Naive thymus-derived CD8-positive, alpha-beta T cell (primary cell): ENCODE data around the gene KCNK10. TPM values are rescaled to one million over a fixed set of nuclear protein-coding genes. Genes with fewer than 3 reads are reported as not detected.

ENCODE experiments used
- ATAC-seq, 2 donors: fragments of 150-1000 bp; cut with Tn5 transposase in 1 of 2; sonication (Bioruptor Pico), chemical (Tn5 transposase) in 1 of 2; 1 replicate in 1 of 2; 2 replicates in 1 of 2; pipeline ENCODE4 v1.10.0; 2021; ENCODE audit warnings: mild to moderate bottlenecking in 2 of 2, moderate library complexity in 2 of 2
- POLR2A ChIA-PET: fragments of 350-600 bp; sonication (Branson Sonifier 250); formaldehyde crosslinking; loops from one replicate; lab custom pipeline; 2021; ENCODE audit warnings: antibody characterized with exemption; lab: Charles Lee
- DNase-seq, 10 donors: peaks; one replicate each; pipeline versions ENCODE4 v3.0.0 to v3.0.0-alpha.2; 2020 to 2022
- H3K27ac Mint-ChIP-seq, 10 donors: one replicate each; pipeline ENCODE4 v1.8.0; 2020 to 2022; ENCODE audit warnings: mild to moderate bottlenecking in 10 of 10, mixed read lengths in 10 of 10, moderate library complexity in 4 of 10, inconsistent platforms in 1 of 10
- H3K27me3 Mint-ChIP-seq, 5 donors: one replicate each; pipeline ENCODE4 v1.8.0; 2021 to 2022; ENCODE audit warnings: mixed read lengths in 5 of 5
- H3K36me3 Mint-ChIP-seq, 3 donors: one replicate each; pipeline ENCODE4 v1.8.0; 2020 to 2022; ENCODE audit warnings: mixed read lengths in 3 of 3, mild to moderate bottlenecking in 2 of 3, inconsistent platforms in 1 of 3
- H3K4me1 Mint-ChIP-seq, 4 donors: one replicate each; pipeline ENCODE4 v1.8.0; 2021 to 2022; ENCODE audit warnings: mixed read lengths in 4 of 4
- H3K4me3 Mint-ChIP-seq, 10 donors: one replicate each; pipeline ENCODE4 v1.8.0; 2020 to 2022; ENCODE audit warnings: mild to moderate bottlenecking in 10 of 10, mixed read lengths in 10 of 10, moderate library complexity in 6 of 10, inconsistent platforms in 1 of 10
- H3K9me3 Mint-ChIP-seq, 9 donors: one replicate each; pipeline ENCODE4 v1.8.0; 2020 to 2022; ENCODE audit warnings: mixed read lengths in 9 of 9, mild to moderate bottlenecking in 3 of 9, inconsistent platforms in 1 of 9, moderate library complexity in 1 of 9
- polyA plus RNA-seq, 3 donors: library from polyadenylated mRNA; unstranded; fragments of 300-500 nt; fragmentation: Illumina TruSeq; gene quantifications; one replicate each; pipeline ENCODE4 v1.2.3, GENCODE V29; 2021
- total RNA-seq, 8 experiments: library from RNA in 2 of 8; stranded (reverse) in 2 of 8; gene quantifications; one replicate each; pipeline ENCODE4 v1.2.3 and lab custom pipeline; 2021 to 2026

The KCNK10 gene
- total and polyA plus RNA-seq, 5 experiments from 2014 or later = not detected

DNA sequence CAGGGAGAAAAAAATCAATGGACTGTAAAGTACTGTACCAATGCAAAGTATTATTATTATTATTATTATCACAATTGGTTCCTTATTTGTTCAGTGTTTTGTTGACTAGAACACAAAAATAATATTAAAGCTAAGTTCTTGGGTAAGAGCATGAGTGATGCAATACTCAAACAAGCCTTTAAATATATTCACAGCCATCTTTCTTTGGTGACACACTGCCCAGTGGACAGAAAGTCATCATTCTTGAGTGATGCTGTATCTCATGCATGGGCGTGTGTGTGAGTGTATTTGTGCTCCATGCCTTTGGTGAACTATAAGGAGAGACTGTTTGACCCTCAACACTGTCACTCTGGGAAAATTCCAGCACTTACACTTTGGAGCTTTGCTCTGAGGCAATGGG, 93.6 kb downstream of the KCNK10 start:
- Mint-ChIP-seq H3K9me3 (peaks cover 0 to 3% (median 0%) of the 10 kb centered on the region in 9 donors), H3K27ac (no peak overlapping the region), H3K36me3 (peaks cover 0 to 9% (median 0%) of the 10 kb centered on the region in 3 donors), H3K27me3 (peaks cover 5 to 28% (median 12%) of the 10 kb centered on the region in 5 donors), H3K4me3 (no peak overlapping the region), H3K4me1 (no peaks in the 10 kb centered on the region)
- ATAC-seq = no peak
- POLR2A ChIA-PET = no interaction called here
- DNase-seq = no peak

- H3K4me1 Mint-ChIP-seq = no peaks in the 10 kb centered on the region
- no peak overlapping the region for H3K27ac Mint-ChIP-seq
- peaks cover 0 to 9% (median 0%) of the 10 kb centered on the region in 3 donors for H3K36me3 Mint-ChIP-seq
- peaks cover 0 to 8% (median 1%) of the 10 kb centered on the region in 9 donors for H3K9me3 Mint-ChIP-seq
- DNase-seq (no peak), ATAC-seq (no peak)
- H3K27me3 Mint-ChIP-seq = peaks cover 5 to 27% (median 10%) of the 10 kb centered on the region in 5 donors
- POLR2A ChIA-PET = no interaction called here
- no peak overlapping the region for H3K4me3 Mint-ChIP-seq
These were observed 94.4 kb downstream of the KCNK10 start for GRCh38 chr14:88228522-88229236.

DNA sequence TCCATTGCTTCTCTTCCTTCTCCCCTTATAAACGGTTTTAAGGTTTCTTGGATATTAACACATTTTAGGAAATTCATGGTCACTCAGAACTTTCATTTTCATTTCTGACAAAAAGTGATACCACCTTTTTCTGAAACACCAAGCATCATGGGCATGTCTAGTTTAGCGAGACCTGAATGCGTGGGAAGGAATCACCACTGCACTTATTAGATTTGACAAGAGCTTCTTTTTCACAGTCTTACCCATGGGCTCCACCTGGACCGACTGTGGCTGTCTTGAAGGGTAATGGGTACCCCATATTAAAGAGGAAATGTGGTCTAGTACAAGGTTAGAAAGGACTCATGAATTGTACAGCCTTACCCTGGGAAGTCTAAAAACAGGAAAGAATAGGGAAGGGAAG, 95.4 kb downstream of the KCNK10 start:
- POLR2A ChIA-PET = no interaction called here
- peaks cover 3 to 18% (median 10%) of the 10 kb centered on the region in 9 donors for H3K9me3 Mint-ChIP-seq
- H3K27me3 Mint-ChIP-seq = peaks cover 5 to 22% (median 11%) of the 10 kb centered on the region in 5 donors
- no peak overlapping the region for H3K4me3 Mint-ChIP-seq
- no peaks in the 10 kb centered on the region for H3K4me1 Mint-ChIP-seq
- peaks cover 0 to 18% (median 0%) of the 10 kb centered on the region in 3 donors for H3K36me3 Mint-ChIP-seq
- ATAC-seq (no peak), DNase-seq (no peak)
- no peak overlapping the region for H3K27ac Mint-ChIP-seq

GRCh38 chr14:88225721-88226120, 97.3 kb downstream of the KCNK10 start:
- Mint-ChIP-seq H3K4me3 (no peak overlapping the region), H3K36me3 (peaks cover 0 to 34% (median 4%) of the 10 kb centered on the region in 3 donors), H3K4me1 (no peaks in the 10 kb centered on the region), H3K27ac (no peak overlapping the region), H3K9me3 (peaks cover 13 to 36% (median 24%) of the 10 kb centered on the region in 9 donors), H3K27me3 (peaks cover 5 to 22% (median 11%) of the 10 kb centered on the region in 5 donors)
- POLR2A ChIA-PET = no interaction called here
- no peak for DNase-seq
- ATAC-seq = no peak

DNA sequence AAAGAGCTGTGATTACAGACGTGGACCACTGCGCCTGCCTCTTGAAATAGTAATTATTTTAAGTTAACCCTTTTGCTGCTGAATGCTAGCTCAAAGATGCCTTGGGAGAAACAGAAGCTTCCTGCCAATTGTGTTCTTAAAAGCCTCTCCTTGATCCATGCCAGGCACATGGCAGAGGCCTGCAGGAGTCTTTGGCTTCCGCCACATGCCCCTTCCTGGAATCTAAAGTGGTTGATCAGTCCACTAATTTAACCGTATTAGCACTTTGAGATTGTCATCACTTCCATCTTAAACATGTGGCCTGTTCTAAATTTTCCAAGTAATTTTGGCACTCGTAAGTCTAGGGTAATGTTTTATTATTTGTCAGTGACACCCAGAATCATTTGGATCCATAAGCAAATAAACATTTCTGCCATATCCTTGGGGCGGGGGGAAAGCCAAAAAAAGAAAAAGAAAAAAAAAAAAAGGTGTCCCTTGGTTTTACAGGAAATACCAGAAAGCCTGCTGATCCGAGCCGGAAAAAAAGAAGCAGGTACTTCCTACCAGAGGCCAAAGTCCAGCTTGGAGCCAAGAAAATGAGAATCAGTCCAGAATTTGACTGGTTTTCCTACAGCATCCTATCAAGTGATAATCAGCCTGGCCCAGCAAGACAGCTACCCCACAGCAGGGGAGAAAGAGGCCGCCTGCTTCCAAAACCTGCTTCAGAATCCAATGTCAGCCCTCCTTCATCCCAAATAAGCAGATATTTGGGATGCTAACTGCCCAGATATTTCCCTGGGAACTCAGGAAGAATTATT, 104.8 kb downstream of the KCNK10 start:
- H3K4me1 Mint-ChIP-seq = no peaks in the 10 kb centered on the region
- DNase-seq (no peak), ATAC-seq (no peak)
- H3K36me3 Mint-ChIP-seq = peaks cover 0 to 22% (median 4%) of the 10 kb centered on the region in 3 donors
- POLR2A ChIA-PET = no interaction called here
- no peak overlapping the region for H3K4me3 Mint-ChIP-seq
- H3K27me3 Mint-ChIP-seq = peaks cover 0 to 17% (median 4%) of the 10 kb centered on the region in 5 donors
- H3K27ac Mint-ChIP-seq = no peak overlapping the region
- H3K9me3 Mint-ChIP-seq = peaks cover 12 to 35% (median 18%) of the 10 kb centered on the region in 9 donors

DNA sequence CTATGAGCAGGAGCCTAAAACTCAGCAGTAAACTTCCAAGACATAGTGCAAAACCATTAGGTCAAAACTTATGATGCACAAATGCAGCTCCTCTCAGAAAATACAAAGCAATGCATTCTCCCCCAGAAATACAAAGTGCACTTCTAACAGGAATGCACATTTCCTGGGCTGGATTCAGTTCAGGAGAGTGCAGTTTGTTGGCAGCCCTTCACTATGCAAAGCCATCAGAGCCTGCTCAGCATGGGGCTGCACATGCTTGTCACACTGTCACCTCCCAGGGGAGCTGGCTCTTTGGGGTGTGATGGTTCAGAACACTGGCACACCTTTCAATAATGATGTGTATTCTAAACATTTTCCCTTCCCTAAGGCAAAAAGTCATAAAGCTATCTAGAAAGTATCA, 110.4 kb downstream of the KCNK10 start:
- POLR2A ChIA-PET = no interaction called here
- H3K36me3 Mint-ChIP-seq = no peaks in the 10 kb centered on the region
- no peaks in the 10 kb centered on the region for H3K4me1 Mint-ChIP-seq

GRCh38 chr14:88210426-88210825, 112.6 kb downstream of the KCNK10 start:
- H3K9me3 Mint-ChIP-seq = no peaks in the 10 kb centered on the region
- H3K27me3 Mint-ChIP-seq = peaks cover 14 to 44% (median 22%) of the 10 kb centered on the region in 5 donors
- H3K4me3 Mint-ChIP-seq = no peak overlapping the region
- POLR2A ChIA-PET = no interaction called here
- H3K27ac Mint-ChIP-seq = no peak overlapping the region
- ATAC-seq (no peak), DNase-seq (no peak)
- no peaks in the 10 kb centered on the region for H3K4me1 Mint-ChIP-seq
- H3K36me3 Mint-ChIP-seq = no peaks in the 10 kb centered on the region

More for the DNA sequence above, 110.4 kb downstream of the KCNK10 start:
- H3K27me3 Mint-ChIP-seq = peaks cover 14 to 37% (median 18%) of the 10 kb centered on the region in 5 donors
- no peak overlapping the region for H3K4me3 Mint-ChIP-seq
- H3K9me3 Mint-ChIP-seq = no peaks in the 10 kb centered on the region
- DNase-seq (no peak), ATAC-seq (no peak)
- H3K27ac Mint-ChIP-seq = no peak overlapping the region

DNA sequence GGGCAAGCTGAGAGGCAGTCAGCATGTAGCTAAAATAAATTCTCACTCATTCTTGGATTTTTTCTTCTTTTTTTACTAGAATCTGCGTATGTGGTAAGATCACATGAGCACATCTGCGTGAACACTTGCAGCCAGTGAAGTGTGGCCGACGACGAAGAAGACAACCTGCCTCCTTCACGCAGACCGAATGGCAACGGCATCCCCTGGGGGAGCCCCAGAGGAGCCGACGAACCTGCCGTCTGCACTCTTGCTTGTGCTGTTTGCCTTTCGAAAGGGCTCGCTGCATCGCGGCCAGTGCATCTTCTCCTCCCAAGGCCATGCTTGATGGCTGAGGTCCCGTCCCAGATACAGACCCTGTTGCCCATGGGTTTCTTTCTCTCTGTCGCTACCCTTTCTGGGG, 113.8 kb downstream of the KCNK10 start:
- POLR2A ChIA-PET = no interaction called here
- H3K36me3 Mint-ChIP-seq = no peaks in the 10 kb centered on the region
- H3K9me3 Mint-ChIP-seq = no peaks in the 10 kb centered on the region
- no peaks in the 10 kb centered on the region for H3K4me1 Mint-ChIP-seq
- no peak overlapping the region for H3K4me3 Mint-ChIP-seq
- no peak for ATAC-seq
- no peak for DNase-seq
- no peak overlapping the region for H3K27ac Mint-ChIP-seq
- peaks cover 16 to 44% (median 25%) of the 10 kb centered on the region in 5 donors for H3K27me3 Mint-ChIP-seq

DNA sequence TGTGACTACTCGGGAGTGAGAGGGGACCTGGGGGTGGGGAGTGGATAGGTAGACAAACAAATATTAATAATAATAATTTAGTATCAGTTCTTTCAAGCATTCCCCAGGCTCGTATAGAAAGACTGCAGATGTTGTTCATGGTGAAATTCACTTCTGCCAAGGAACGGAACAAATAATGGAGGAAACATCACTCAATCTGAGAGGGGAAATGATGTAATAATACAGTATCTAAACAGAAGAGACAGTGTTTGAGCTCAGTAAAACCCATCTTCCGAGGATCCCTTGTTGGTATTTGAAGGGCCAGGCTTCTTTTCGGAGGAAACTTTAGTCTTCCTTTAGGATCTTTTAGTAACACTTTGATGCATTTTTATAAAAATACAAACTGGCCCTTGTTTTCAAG, 114.2 kb downstream of the KCNK10 start:
- no peaks in the 10 kb centered on the region for H3K4me1 Mint-ChIP-seq
- POLR2A ChIA-PET = no interaction called here
- no peak for DNase-seq
- H3K27ac Mint-ChIP-seq = no peak overlapping the region
- H3K4me3 Mint-ChIP-seq = no peak overlapping the region
- H3K36me3 Mint-ChIP-seq = no peaks in the 10 kb centered on the region
- ATAC-seq = no peak
- peaks cover 16 to 46% (median 25%) of the 10 kb centered on the region in 5 donors for H3K27me3 Mint-ChIP-seq
- no peaks in the 10 kb centered on the region for H3K9me3 Mint-ChIP-seq

- DNase-seq (no peak), ATAC-seq (no peak)
- H3K27ac Mint-ChIP-seq = no peak overlapping the region
- H3K36me3 Mint-ChIP-seq = no peaks in the 10 kb centered on the region
- H3K9me3 Mint-ChIP-seq = no peaks in the 10 kb centered on the region
- POLR2A ChIA-PET = no interaction called here
- peaks cover 12 to 26% (median 22%) of the 10 kb centered on the region in 5 donors for H3K27me3 Mint-ChIP-seq
- no peak overlapping the region for H3K4me3 Mint-ChIP-seq
- H3K4me1 Mint-ChIP-seq = no peaks in the 10 kb centered on the region
These were observed 118.8 kb downstream of the KCNK10 start for GRCh38 chr14:88204221-88204620.

- Mint-ChIP-seq H3K4me1 (no peaks in the 10 kb centered on the region), H3K4me3 (no peak overlapping the region), H3K27me3 (peaks cover 15 to 22% (median 20%) of the 10 kb centered on the region in 5 donors), H3K27ac (no peak overlapping the region), H3K9me3 (no peaks in the 10 kb centered on the region), H3K36me3 (no peaks in the 10 kb centered on the region)
- POLR2A ChIA-PET = no interaction called here
- ATAC-seq = no peak
- no peak for DNase-seq
These were observed 119.8 kb downstream of the KCNK10 start for GRCh38 chr14:88203291-88203690.

DNA sequence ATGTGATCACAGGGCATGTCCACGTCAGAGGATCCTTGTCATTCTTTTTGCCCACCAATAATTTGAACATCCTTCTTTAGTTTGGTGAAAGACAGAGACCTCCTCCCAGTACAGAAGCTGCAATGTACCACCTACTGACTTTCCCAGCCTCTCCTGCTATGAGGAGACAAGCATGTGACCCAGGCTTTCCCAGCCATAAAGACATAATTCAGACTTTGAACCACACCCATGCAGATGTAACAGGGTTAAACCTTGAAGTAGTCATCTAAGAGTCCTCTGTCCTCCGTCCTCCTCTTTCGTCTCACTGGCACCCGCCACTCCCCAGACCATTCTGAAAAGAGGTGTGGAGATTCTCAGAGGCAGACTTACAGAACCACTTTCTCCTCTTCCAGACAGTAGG, 120.8 kb downstream of the KCNK10 start:
- Mint-ChIP-seq H3K9me3 (no peaks in the 10 kb centered on the region), H3K27me3 (peaks cover 14 to 21% (median 17%) of the 10 kb centered on the region in 5 donors), H3K27ac (no peak overlapping the region), H3K36me3 (no peaks in the 10 kb centered on the region), H3K4me1 (no peaks in the 10 kb centered on the region), H3K4me3 (no peak overlapping the region)
- POLR2A ChIA-PET = no interaction called here
- no peak for DNase-seq
- no peak for ATAC-seq

GRCh38 chr14:88201851-88202250, 121.2 kb downstream of the KCNK10 start:
- DNase-seq (no peak), ATAC-seq (no peak)
- Mint-ChIP-seq H3K9me3 (no peaks in the 10 kb centered on the region), H3K27me3 (peaks cover 14 to 20% (median 17%) of the 10 kb centered on the region in 5 donors), H3K4me3 (no peak overlapping the region), H3K4me1 (no peaks in the 10 kb centered on the region), H3K36me3 (no peaks in the 10 kb centered on the region), H3K27ac (no peak overlapping the region)
- POLR2A ChIA-PET = no interaction called here
